Hepatocyte (in vitro differentiated cells): ENCODE data around the gene PPP2R5C. TPM values are rescaled to one million over a fixed set of nuclear protein-coding genes. Genes with fewer than 3 reads are reported as not detected.

Source experiments
- DNase-seq: peaks from one replicate; pipeline ENCODE4 v3.0.0-alpha.2; 2016; ENCODE audit warnings: low spot score
- H2AFZ ChIP-seq: fragments of 200-600 bp; sonication (generic); 2 replicates; pipeline ENCODE4 v1.6.0; 2016; ENCODE audit warnings: antibody characterized with exemption, mild to moderate bottlenecking
- H3K27ac ChIP-seq: fragments of 200-600 bp; sonication (generic); 2 replicates; pipeline ENCODE4 v1.5.1; 2016; ENCODE audit warnings: mild to moderate bottlenecking
- H3K27me3 ChIP-seq: fragments of 200-600 bp; sonication (generic); 2 replicates; pipeline ENCODE4 v1.6.1; 2016
- H3K36me3 ChIP-seq: fragments of 200-600 bp; sonication (generic); replicated peaks from 2 replicates; pipeline ENCODE4 v1.5.1; 2016; ENCODE audit warnings: low read depth; ENCODE audit not compliant: insufficient read depth
- H3K4me1 ChIP-seq: fragments of 200-600 bp; sonication (generic); 2 replicates; pipeline ENCODE4 v1.5.1; 2016; ENCODE audit warnings: mild to moderate bottlenecking, moderate library complexity; ENCODE audit not compliant: insufficient read depth
- H3K4me2 ChIP-seq: fragments of 200-600 bp; sonication (generic); 2 replicates; pipeline ENCODE4 v1.6.0; 2016
- H3K4me3 ChIP-seq: fragments of 200-600 bp; sonication (generic); 2 replicates; pipeline ENCODE4 v1.5.1; 2016; ENCODE audit warnings: mild to moderate bottlenecking
- H3K79me2 ChIP-seq: fragments of 200-600 bp; sonication (generic); 2 replicates; pipeline ENCODE4 v1.6.0; 2017; ENCODE audit warnings: mild to moderate bottlenecking
- H3K9me2 ChIP-seq: fragments of 200-600 bp; sonication (generic); replicated peaks from 2 replicates; pipeline ENCODE4 v1.6.0; 2017; ENCODE audit warnings: mild to moderate bottlenecking; ENCODE audit not compliant: insufficient read depth
- H3K9me3 ChIP-seq: fragments of 200-600 bp; sonication (generic); 2 replicates; pipeline ENCODE4 v1.5.1; 2016; ENCODE audit warnings: low read depth, mild to moderate bottlenecking
- H4K20me1 ChIP-seq: fragments of 200-600 bp; sonication (generic); 2 replicates; pipeline ENCODE4 v1.6.0; 2016; ENCODE audit warnings: mild to moderate bottlenecking; ENCODE audit not compliant: insufficient read depth, poor library complexity, severe bottlenecking
- EZH2 ChIP-seq: fragments of 200-600 bp; sonication (generic); IDR thresholded peaks from 2 replicates; pipeline ENCODE4 v1.6.1; 2016; ENCODE audit warnings: antibody characterized with exemption, mild to moderate bottlenecking, borderline replicate concordance
- EZH2phosphoT487 ChIP-seq: fragments of 200-600 bp; sonication (generic); IDR thresholded peaks from one replicate; pipeline ENCODE4 v1.6.1; 2018; ENCODE audit warnings: antibody characterized with exemption, mild to moderate bottlenecking, low read depth, moderate library complexity; ENCODE audit not compliant: unreplicated experiment, severe bottlenecking
- WGBS: methylation state at CpG from one replicate; pipeline ENCODE4 v1.1.6; 2016; ENCODE audit warnings: low lambda C conversion rate; ENCODE audit errors: missing lambda C conversion rate; 5-methylcytosine and 5-hydroxymethylcytosine counted together
- polyA plus RNA-seq: library from polyadenylated mRNA; unstranded; fragments of >200 nt; fragmentation: Nextera tagmentation; extraction: Ambion mirVana; gene quantifications from 2 replicates; pipeline ENCODE4 v1.2.1, GENCODE V29; 2016
- total RNA-seq: library from RNA; depleted of rRNA; stranded (reverse); fragments of >200 nt; gene quantifications from 2 replicates; pipeline ENCODE4 v1.2.3, GENCODE V29; 2014
- TF ChIP-seq, protein P1 (sequence below): fragments of 200-600 bp; sonication (generic); IDR thresholded peaks from 2 replicates; pipeline ENCODE4 v1.5.1; 2016; ENCODE audit warnings: antibody characterized with exemption, mild to moderate bottlenecking; ENCODE audit not compliant: poor library complexity

The PPP2R5C gene
- total and polyA plus RNA-seq, 2 experiments from 2014 or later: 47.4 to 78.0 TPM

DNA sequence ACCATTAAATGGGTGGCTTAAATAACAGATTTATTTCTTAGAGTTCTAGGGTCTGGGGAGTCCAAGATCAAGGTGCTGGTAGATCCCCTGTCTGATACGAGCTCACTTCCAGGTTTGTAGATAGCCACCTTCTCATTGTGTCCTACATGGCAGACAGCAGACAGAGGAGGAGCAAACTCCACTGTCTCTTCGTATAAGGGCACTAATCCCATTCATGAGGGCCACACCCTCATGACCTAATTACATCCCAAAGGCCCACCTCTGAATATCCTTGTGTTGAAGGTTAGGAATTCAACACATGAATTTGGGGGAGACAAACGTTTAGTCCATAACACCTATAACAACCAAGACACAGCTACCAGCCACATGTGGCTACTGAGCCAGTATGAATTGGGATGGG, 47.1 kb upstream of the PPP2R5C start:
- Histone ChIP-seq H3K4me1 (no peaks in the 10 kb centered on the region), H3K27me3 (no peaks in the 10 kb centered on the region), H3K4me3 (no peak overlapping the region), H3K27ac (no peak overlapping the region), H3K36me3 (no peaks in the 10 kb centered on the region), H3K9me3 (no peaks in the 10 kb centered on the region), H4K20me1 (no peaks in the 10 kb centered on the region), H3K79me2 (no peaks in the 10 kb centered on the region), H3K9me2 (no peaks in the 10 kb centered on the region), H2AFZ (no peak overlapping the region), H3K4me2 (no peak overlapping the region)
- DNase-seq: no peak
- TF ChIP-seq EZH2: no peak
- WGBS: 83% methylated on average over 3 of the region's 3 CpGs

DNA sequence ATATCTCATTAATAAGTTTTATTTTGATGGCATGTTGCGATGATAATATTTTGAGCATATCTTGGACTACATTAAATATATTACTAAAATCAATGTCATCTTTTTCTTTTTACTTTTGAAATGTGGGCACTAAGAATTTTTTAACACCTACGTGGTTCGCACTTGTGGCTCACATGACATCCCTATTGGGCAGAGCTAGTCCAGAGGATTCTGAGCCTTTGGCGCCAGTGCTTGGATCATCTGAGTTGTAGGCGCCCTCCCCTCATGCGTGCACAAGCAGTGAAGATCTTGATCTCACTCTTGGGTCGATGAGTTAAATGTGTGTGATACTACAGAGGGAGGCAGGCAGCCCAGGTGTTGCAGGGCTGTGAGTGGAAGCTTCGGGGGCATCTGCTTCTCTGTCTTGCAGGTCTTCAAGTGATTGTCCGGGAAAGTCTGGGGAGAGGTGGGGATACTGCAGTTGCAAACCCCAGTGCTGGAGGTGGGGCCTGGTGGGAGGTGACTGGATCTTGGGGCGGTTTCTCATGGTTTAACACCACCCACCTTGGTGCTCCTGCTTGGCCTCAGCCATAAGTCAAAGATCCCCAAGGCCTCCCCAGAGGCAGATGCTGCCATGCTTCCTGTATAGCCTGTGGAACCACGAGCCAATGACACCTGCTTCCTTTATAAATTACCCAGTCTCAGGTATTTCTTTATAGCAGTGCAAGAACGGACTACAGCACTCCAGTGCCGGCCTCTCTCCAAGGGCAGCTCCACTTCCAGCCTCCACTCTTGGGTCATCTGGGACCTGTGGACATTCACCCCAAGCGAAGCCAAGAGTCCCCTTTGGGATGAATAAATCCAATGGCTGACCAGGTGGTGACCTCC, 46.1 kb upstream of the PPP2R5C start:
- DNase-seq: no peak
- WGBS: 91% methylated on average over 14 of the region's 14 CpGs
- Histone ChIP-seq H2AFZ (no peak overlapping the region), H3K27ac (no peak overlapping the region), H4K20me1 (no peaks in the 10 kb centered on the region), H3K4me2 (no peak overlapping the region), H3K27me3 (no peaks in the 10 kb centered on the region), H3K79me2 (no peaks in the 10 kb centered on the region), H3K9me2 (no peaks in the 10 kb centered on the region), H3K4me1 (no peaks in the 10 kb centered on the region), H3K4me3 (no peak overlapping the region), H3K9me3 (no peaks in the 10 kb centered on the region), H3K36me3 (no peaks in the 10 kb centered on the region)
- TF ChIP-seq EZH2phosphoT487 (no peak), EZH2 (no peak)
- TF ChIP-seq, protein P1, sequence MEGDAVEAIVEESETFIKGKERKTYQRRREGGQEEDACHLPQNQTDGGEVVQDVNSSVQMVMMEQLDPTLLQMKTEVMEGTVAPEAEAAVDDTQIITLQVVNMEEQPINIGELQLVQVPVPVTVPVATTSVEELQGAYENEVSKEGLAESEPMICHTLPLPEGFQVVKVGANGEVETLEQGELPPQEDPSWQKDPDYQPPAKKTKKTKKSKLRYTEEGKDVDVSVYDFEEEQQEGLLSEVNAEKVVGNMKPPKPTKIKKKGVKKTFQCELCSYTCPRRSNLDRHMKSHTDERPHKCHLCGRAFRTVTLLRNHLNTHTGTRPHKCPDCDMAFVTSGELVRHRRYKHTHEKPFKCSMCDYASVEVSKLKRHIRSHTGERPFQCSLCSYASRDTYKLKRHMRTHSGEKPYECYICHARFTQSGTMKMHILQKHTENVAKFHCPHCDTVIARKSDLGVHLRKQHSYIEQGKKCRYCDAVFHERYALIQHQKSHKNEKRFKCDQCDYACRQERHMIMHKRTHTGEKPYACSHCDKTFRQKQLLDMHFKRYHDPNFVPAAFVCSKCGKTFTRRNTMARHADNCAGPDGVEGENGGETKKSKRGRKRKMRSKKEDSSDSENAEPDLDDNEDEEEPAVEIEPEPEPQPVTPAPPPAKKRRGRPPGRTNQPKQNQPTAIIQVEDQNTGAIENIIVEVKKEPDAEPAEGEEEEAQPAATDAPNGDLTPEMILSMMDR: no peak

DNA sequence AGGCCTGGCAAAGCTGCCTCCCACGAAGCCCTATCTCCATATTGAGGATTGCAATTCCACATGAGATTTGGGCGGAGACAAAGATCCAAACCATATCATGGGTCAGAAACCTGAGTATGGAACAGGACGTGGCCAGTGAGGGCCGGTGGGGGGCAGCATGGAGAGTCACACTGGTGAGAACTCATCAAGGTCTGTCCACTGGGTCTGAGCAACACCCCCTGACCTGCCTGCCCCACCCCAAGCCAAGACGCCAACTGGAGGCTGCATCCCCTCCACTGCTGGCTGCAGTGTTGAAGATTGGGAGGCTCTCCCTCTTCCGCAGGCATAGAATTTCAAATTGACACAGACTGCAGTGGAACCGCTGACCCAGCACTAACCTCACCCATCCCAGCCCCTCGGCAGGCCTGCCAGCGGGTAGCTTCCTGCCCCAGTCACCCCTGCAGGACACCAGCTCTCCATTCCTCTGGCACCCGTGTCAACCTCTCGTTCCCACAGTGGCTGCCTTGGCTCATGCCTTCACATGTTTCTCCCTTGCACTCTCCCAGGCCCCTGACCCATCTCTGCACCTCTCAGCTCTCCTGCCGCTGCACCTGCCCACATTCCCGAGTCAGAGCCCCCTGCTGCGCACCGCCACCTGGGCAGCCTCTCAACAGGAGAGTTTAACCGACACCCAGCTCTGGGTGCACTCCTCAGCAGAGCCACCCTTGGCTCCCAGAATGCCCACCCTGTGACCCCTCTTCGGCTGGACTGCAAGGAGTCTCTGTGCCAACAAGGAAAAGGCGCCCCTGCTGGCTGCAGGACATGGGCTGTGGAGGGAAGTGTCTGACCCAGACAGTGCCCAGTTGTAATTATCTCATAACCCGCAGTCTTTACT, 45.2 kb upstream of the PPP2R5C start:
- Histone ChIP-seq H3K4me1 (no peaks in the 10 kb centered on the region), H3K27me3 (no peaks in the 10 kb centered on the region), H2AFZ (no peak overlapping the region), H4K20me1 (no peaks in the 10 kb centered on the region), H3K4me2 (no peak overlapping the region), H3K27ac (no peak overlapping the region), H3K36me3 (no peaks in the 10 kb centered on the region), H3K9me2 (no peaks in the 10 kb centered on the region), H3K9me3 (no peaks in the 10 kb centered on the region), H3K4me3 (no peak overlapping the region), H3K79me2 (no peaks in the 10 kb centered on the region)
- DNase-seq: no peak
- 91% methylated on average over 19 of the region's 19 CpGs for WGBS
- no peak for TF ChIP-seq EZH2phosphoT487
- TF ChIP-seq, protein P1: no peak
- TF ChIP-seq EZH2: no peak
